Kidney epithelial cell (primary cell): ENCODE data around the gene SLC22A3. TPM values are rescaled to one million over a fixed set of nuclear protein-coding genes. Genes with fewer than 3 reads are reported as not detected.

ENCODE experiments used
- DNase-seq: peaks from one replicate; pipeline ENCODE4 v3.0.0-alpha.2; 2010; ENCODE audit warnings: low read depth
- H3K27me3 ChIP-seq: 2 replicates; pipeline ENCODE4 v1.6.0; 2011; ENCODE audit warnings: low read length; ENCODE audit not compliant: control insufficient read depth, insufficient read depth
- H3K36me3 ChIP-seq: 2 replicates; pipeline ENCODE4 v1.5.1; 2011; ENCODE audit warnings: low read length; ENCODE audit not compliant: control insufficient read depth, insufficient read depth
- H3K4me3 ChIP-seq: 2 replicates; pipeline ENCODE4 v1.5.1; 2011; ENCODE audit warnings: low read depth, mild to moderate bottlenecking, control low read depth, low read length
- total RNA-seq: library from RNA; depleted of rRNA; stranded (reverse); fragments of >200 nt; gene quantifications from 2 replicates; pipeline ENCODE4 v1.2.3, GENCODE V29; 2015
- TF ChIP-seq, protein P1 (sequence below): IDR thresholded peaks from 2 replicates; pipeline ENCODE4 v1.5.1; 2011; ENCODE audit warnings: mild to moderate bottlenecking, moderate library complexity, low read length, control low read depth, inconsistent platforms; ENCODE audit not compliant: insufficient read depth, poor library complexity, severe bottlenecking

SLC22A3 gene
- total RNA-seq, 1 donor from 2014 or later, result 5.8 TPM

DNA sequence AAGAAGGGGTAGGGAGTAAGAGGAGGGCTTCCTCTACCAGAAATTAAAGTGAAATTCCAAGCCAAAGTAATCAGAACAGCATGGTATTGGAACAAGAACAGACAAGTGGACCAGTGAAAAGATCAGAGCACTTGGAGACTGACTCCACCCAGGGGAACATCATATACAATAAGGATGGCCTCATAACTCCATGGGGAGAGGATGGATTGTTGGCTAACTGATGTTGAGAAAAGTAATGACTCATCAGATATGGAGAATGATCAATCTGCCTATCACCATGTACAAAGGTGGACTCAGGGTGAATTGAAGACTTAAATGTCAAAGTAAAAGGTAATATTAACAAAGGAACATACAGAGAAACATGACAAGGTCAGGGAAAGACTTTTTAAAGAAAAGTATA is 12.8 kb downstream of the SLC22A3 start:
- DNase-seq, result no peak
- H3K4me3 ChIP-seq, result no peak overlapping the region
- H3K36me3 ChIP-seq, result no peaks in the 10 kb centered on the region
- TF ChIP-seq, protein P1, sequence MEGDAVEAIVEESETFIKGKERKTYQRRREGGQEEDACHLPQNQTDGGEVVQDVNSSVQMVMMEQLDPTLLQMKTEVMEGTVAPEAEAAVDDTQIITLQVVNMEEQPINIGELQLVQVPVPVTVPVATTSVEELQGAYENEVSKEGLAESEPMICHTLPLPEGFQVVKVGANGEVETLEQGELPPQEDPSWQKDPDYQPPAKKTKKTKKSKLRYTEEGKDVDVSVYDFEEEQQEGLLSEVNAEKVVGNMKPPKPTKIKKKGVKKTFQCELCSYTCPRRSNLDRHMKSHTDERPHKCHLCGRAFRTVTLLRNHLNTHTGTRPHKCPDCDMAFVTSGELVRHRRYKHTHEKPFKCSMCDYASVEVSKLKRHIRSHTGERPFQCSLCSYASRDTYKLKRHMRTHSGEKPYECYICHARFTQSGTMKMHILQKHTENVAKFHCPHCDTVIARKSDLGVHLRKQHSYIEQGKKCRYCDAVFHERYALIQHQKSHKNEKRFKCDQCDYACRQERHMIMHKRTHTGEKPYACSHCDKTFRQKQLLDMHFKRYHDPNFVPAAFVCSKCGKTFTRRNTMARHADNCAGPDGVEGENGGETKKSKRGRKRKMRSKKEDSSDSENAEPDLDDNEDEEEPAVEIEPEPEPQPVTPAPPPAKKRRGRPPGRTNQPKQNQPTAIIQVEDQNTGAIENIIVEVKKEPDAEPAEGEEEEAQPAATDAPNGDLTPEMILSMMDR, result no peak
- H3K27me3 ChIP-seq, result no peaks in the 10 kb centered on the region

DNA sequence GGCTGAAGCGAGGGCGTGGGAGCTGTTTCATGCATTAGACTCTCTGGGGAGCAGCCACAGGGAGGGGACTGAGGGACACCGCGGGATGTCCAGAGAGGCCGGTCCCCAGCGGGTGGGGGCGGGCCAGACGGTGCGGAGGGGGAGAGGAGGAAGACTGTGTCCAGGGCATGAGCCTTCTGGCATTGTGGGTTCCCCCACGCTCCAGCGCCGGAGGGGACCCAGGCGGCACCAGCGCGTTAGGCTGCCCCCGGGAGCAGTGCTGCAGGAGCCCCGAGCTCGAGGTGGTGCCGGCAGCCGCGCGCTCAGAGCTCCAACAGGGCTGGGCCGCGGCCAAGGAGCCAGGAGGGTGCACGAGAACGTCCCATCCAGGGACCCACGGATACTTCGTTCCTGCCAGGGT is 14.4 kb downstream of the SLC22A3 start:
- TF ChIP-seq, protein P1, result no peak
- H3K27me3 ChIP-seq, result no peaks in the 10 kb centered on the region
- H3K4me3 ChIP-seq, result no peak overlapping the region
- DNase-seq, result no peak
- H3K36me3 ChIP-seq, result no peaks in the 10 kb centered on the region

DNA sequence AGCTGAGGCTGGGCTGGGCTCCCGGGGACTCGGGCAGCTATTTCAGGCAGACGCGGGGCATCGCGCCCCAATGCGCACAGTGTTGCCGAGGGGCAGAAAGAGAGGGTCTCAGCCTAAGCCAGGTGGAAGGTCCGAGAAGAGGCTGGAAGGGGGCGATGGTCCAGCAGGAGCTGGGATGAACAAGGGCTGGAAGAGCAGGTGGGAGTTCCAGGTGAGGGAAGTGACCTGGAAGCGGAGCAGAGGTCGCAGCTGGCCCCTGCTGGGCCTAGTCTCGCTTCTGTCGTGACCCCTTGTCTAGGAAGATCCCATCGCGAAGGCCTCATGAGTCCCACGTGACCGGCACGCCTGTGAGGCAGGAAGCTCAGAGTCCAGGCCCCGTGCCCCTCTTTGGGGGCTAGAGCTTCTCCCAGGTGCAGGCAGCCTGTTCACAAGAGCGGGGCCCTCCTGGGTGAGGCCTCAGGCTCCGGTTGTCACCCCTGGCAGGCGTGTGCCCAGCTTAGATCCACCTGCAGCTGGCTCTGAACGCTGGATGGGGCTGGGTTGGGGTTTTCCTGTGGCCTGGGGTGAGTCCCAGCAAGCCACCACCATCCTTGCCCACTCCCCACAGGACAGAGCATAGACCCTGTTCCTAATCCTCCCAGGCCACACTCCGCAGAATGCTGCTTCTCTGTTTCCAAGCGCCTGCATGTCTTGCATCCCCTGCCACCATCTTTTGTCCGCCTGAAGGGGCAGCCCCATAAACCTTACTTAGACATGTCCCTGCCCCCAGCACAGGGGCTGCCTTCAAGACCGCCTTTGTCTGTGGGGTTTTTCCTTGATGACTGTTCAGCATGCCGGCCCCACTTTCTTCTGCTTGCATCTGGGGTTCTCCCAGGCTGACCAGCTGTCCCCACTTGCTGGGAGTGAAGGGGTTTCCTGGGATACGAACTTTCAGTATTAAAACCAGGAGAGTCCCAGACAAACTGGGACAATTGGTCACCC is 15.1 kb downstream of the SLC22A3 start:
- TF ChIP-seq, protein P1, result no peak
- DNase-seq, result no peak
- H3K36me3 ChIP-seq, result no peaks in the 10 kb centered on the region

DNA sequence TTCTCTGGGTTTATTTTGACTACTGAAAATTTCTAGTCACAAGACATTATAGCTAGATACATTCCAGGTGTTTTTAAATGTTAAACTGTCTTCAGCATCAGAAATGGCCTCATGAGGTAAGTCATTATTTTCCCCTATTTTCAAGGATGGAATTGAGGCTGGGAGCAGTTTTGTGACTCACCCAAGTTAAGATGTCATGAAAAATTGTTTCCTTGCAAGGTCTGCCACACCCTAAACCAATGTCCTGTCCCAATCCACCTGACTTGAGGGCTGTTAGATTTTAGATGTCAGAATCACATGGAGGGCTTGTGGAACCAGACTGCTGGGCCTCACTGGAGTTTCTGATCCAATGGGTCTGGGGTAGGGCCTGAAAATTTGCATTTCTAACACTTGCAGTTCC is 16.9 kb downstream of the SLC22A3 start:
- H3K27me3 ChIP-seq, result no peaks in the 10 kb centered on the region
- no peak overlapping the region for H3K4me3 ChIP-seq
- TF ChIP-seq, protein P1, result no peak
- DNase-seq, result no peak
- H3K36me3 ChIP-seq, result no peaks in the 10 kb centered on the region

More for the DNA sequence above, 15.1 kb downstream of the SLC22A3 start:
- no peak overlapping the region for H3K4me3 ChIP-seq
- H3K27me3 ChIP-seq, result no peaks in the 10 kb centered on the region

DNA sequence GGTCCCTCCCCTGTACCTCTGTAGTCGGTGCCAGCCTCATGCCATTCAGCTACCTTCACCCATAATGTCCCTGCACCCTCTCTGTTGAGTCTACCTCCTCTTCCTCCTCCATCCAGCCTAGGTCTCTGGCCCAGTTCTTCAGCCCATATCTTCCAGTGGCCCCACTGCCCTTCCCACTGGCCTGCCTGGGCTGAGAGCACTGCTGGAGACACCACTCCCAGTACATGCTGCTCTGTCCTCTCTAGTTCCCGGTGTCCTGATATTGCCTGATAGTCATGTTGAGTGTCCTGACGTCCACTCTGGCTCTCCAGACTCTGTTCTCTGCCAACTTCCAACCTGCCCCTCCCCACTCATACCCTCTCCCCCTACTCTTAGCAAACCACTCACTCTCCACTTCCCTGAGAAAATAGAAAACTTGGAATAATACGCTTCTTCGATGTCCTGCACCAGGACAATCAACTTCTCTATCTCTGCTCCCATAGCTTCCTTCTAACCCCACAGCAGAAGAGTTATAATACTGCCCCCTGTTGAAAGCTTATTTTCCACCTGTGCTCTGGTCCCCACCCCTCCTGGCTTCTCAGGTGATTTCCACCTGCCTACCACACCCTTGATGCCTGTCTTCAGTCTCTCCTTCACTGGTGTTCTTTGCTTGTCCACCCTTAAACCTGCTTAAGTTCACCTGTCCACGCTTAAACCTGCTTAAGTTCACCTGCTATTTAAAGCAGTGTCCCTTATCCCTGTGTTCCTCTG is 19.8 kb downstream of the SLC22A3 start:
- no peak overlapping the region for H3K4me3 ChIP-seq
- H3K27me3 ChIP-seq, result no peaks in the 10 kb centered on the region
- TF ChIP-seq, protein P1, result no peak
- no peaks in the 10 kb centered on the region for H3K36me3 ChIP-seq
- no peak for DNase-seq
